Measurements from ENCODE around the gene IGLL1.

GRCh38 chr22:23544852-23545251 lies 35.2 kb downstream of the IGLL1 start:
- TF ChIP-seq EZH2phosphoT487 (IDR thresholded peaks at IDR 0.05; ENCODE audit: borderline replicate concordance, low read length) = no peak
- no peak for TF ChIP-seq CTCF (IDR thresholded peaks at IDR 0.05; ENCODE audit: low read depth, low read length, poor library complexity, severe bottlenecking)

Data from DOHH2 (cell line).